GM10266 (cell line): ENCODE results near the gene CCDC152.

Experiments
- DNase-seq: peaks from one replicate; pipeline ENCODE4 v3.0.0; 2012; ENCODE audit errors: extremely low spot score
- CTCF ChIP-seq: IDR thresholded peaks from 2 replicates; pipeline ENCODE4 v1.5.1; 2012; ENCODE audit warnings: mild to moderate bottlenecking, low read depth; ENCODE audit not compliant: control insufficient read depth, insufficient read depth; ENCODE audit errors: missing control alignments

CCDC152 gene

GRCh38 chr5:42740920-42741319, 15.7 kb upstream of the CCDC152 start:
- DNase-seq: no peak
- no peak for TF ChIP-seq CTCF

- TF ChIP-seq CTCF: peak; percentile 47
- no peak for DNase-seq
These were observed 11.2 kb upstream of the CCDC152 start for GRCh38 chr5:42745426-42745825.

GRCh38 chr5:42745856-42746255, 10.8 kb upstream of the CCDC152 start:
- no peak for DNase-seq
- no peak for TF ChIP-seq CTCF

GRCh38 chr5:42749020-42749419, 7.6 kb upstream of the CCDC152 start:
- no peak for TF ChIP-seq CTCF
- no peak for DNase-seq

- no peak for DNase-seq
- TF ChIP-seq CTCF: no peak
These were observed 6.1 kb upstream of the CCDC152 start for GRCh38 chr5:42750507-42750906.

- no peak for DNase-seq
- no peak for TF ChIP-seq CTCF
These were observed 5.6 kb upstream of the CCDC152 start for GRCh38 chr5:42751044-42751443.

- no peak for DNase-seq
- no peak for TF ChIP-seq CTCF
These were observed 3.5 kb upstream of the CCDC152 start for GRCh38 chr5:42753099-42753498.
